GM10248 (cell line): ENCODE data around the gene CFAP46.

Experiments
- CTCF ChIA-PET: fragments of 300-600 bp; sonication (Branson Sonifier 250); formaldehyde crosslinking; extraction: SDS; loops from one replicate; lab custom pipeline; 2021; ENCODE audit warnings: antibody characterized with exemption; lab: Yijun Ruan, JAX
- POLR2A ChIA-PET: fragments of 350-650 bp; sonication (Branson Sonifier 250); formaldehyde crosslinking; extraction: SDS; loops from one replicate; lab custom pipeline; 2020; ENCODE audit warnings: antibody characterized with exemption; lab: Yijun Ruan, JAX
- DNase-seq: peaks from one replicate; pipeline ENCODE4 v3.0.0; 2012; ENCODE audit errors: extremely low spot score
- TF ChIP-seq, protein P1 (sequence below): IDR thresholded peaks from 2 replicates; pipeline ENCODE4 v1.5.1; 2012; ENCODE audit warnings: mild to moderate bottlenecking, low read depth; ENCODE audit errors: extremely low read depth, missing control alignments, control extremely low read depth

The CFAP46 gene

DNA sequence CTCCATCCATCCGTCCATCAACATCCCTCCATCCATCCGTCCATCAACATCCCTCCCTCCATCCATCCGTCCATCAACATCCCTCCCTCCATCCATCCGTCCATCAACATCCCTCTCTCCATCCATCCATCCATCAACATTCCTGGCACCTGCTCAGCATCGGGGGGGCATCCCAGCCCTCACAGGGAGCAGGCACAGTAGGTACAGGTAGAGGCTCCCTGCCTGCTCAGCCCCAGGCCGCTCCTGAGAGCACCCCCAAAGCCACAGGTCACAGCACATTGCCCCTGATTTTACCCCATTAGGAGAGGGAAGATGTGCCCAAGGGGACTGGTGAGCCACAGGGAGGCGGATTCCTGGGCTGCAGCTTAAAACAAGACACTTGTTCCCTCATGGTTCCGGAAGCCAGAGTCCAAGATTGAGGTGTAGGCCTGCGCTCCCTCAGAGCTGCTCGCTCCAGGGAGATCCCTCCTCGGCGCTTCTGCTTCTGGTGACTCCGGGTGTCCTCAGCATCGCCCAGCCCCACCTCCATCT is 21.1 kb upstream of the CFAP46 start:
- TF ChIP-seq, protein P1, sequence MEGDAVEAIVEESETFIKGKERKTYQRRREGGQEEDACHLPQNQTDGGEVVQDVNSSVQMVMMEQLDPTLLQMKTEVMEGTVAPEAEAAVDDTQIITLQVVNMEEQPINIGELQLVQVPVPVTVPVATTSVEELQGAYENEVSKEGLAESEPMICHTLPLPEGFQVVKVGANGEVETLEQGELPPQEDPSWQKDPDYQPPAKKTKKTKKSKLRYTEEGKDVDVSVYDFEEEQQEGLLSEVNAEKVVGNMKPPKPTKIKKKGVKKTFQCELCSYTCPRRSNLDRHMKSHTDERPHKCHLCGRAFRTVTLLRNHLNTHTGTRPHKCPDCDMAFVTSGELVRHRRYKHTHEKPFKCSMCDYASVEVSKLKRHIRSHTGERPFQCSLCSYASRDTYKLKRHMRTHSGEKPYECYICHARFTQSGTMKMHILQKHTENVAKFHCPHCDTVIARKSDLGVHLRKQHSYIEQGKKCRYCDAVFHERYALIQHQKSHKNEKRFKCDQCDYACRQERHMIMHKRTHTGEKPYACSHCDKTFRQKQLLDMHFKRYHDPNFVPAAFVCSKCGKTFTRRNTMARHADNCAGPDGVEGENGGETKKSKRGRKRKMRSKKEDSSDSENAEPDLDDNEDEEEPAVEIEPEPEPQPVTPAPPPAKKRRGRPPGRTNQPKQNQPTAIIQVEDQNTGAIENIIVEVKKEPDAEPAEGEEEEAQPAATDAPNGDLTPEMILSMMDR: no peak
- DNase-seq: no peak
- ChIA-PET CTCF (interaction anchor here (1.0 kb wide), 1 partner anchor 20 kb away, joined by 4 read pairs; no protein-coding TSS in a partner anchor), POLR2A (no interaction called here)

DNA sequence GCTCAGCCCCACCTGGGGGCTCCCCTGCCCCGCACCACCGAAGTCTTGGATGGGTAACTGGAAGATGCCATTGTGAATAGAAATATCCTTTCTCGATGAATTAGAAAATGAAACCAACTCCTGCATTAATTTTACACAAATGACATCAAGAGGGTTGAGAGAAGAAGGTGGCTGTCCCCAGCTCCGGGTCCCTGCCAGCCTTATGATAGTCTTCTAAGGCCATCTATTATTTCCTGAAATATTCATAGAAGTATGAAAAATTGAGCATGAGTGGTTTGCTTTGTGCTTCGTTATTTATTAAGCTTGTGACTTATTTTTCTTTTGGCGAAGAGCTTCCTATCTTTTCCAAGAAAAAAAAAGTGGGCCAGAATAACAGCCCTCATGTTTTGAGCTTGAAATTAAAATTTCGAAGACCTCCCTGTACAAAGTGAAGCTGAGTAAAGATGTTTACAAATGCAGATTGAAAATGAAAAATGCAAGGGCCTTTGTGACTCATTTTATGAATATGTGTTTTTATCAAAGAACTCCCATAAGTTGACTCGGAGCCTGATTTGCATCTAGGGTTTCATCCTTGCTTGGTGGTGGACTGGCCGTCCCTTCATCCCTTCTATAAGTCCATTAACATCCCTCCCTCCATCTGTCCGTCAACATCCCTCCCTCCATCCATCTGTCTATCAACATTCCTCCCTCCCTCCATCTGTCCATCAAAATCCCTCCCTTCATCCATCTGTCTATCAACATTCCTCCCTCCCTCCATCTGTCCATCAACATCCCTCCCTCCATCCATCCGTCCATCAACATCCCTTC is 20.5 kb upstream of the CFAP46 start:
- TF ChIP-seq, protein P1: no peak
- CTCF ChIA-PET: interaction anchor here (1.3 kb wide), 1 partner anchor 14 kb away, joined by 3 read pairs; no protein-coding TSS in a partner anchor
- DNase-seq: no peak
- POLR2A ChIA-PET: interaction anchor here (0.6 kb wide), 1 partner anchor 105 kb away, joined by 3 read pairs; no protein-coding TSS in a partner anchor

DNA sequence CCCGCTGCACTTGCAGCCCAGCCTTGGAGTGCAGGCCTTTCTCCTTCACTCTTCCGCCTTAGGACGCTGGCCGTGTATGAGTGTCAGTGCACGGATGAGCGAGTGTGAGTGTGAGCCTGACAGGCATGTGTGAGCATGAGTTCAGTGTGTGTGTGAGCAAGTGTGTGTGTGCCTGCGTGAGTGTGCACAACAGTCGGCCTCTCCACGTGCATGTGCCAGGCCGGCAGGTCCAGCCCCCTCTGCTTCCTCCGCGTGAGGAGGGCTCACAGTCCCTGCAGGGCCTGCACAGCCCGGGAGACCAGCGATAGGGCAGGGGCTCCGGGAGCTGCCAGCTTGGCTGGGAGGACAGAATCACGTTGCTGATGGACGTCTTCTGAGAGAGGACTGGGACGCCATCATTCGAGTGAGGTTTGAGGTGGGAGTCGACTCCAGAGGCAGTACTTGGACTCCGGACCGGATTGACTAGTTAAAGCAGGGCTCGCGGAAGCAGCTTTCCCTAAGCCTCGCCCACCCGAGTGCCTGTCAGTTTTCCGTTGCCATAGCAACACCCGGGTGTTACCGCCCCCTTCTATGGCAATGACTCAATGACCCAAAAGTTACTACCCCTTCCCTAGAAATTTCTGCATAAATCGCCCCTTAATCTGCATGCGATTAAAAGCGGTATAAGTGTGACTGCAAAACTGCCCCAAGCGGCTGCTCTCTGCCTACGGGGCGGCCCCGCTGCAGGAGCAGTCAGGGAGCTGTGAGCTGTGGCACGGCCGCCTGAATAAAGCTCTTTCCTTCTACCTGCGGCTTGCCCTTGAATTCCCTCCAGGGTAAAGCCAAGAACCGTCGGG is 19.6 kb upstream of the CFAP46 start:
- TF ChIP-seq, protein P1: peak; percentile 11
- CTCF ChIA-PET: interaction anchor here (1.3 kb wide), 1 partner anchor 13 kb away, joined by 3 read pairs; no protein-coding TSS in a partner anchor
- POLR2A ChIA-PET: interaction anchor here (0.6 kb wide), 1 partner anchor 105 kb away, joined by 3 read pairs; no protein-coding TSS in a partner anchor
- peak; percentile 65 for DNase-seq

DNA sequence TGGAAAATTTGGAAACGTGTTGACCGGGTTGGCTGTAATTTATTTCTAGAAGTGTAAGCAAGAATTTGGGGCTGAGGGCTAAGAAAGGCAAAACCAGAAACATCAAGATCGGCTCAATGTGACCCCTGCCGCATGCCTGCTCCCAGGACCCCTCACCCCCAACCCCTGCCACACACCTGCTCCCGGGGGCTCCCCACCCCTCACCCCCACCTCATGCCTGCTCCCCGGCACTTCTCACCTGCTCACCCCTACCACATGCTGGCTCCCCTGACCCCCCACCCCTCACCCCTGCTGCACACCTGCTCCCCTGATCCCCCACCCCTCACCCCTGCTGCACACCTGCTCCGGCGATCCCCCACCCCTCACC is 19.0 kb upstream of the CFAP46 start:
- TF ChIP-seq, protein P1: no peak
- CTCF ChIA-PET: interaction anchor here (1.3 kb wide), 1 partner anchor 13 kb away, joined by 3 read pairs; no protein-coding TSS in a partner anchor
- no peak for DNase-seq
- POLR2A ChIA-PET: no interaction called here

DNA sequence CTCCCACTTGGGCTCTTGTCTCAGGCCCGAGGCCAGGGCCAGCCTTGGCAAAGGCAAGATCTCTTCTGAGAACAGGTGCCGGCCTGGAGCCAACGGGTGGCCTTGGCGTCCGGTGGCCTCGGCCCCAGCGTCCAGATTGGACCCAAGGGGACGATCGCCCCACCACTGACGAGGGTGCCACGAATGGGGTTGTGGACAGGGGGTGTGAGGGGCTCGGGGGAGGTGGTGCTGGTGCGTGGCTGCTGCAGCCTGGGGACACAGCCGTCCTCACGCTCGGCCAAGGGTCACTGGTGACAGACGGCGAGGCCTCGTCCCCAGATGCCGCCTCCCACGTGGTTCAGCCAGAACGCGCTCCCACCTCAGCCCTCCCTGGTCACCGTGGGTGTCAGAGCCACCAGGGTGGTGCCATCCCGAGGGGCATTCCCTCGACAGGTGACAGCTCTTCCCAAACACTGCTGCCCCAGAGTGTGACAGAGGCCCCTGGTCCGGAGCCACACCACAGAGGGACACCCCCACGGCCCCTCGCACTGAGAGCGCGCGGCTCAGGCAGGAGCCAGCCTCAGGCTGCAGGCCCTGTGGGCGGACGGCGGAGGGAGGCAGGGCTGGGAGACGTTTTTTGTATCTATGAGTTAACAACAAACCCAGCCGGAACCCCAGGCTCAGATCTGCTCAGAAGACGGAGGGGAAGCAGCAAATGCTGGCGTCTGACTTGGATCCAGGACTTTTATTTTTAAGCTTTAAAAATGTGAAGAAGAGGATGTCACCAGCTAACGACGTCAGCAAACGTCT is 18.5 kb upstream of the CFAP46 start:
- no peak for DNase-seq
- CTCF ChIA-PET: no interaction called here
- TF ChIP-seq, protein P1: no peak
- POLR2A ChIA-PET: no interaction called here
